Colonic mucosa (tissue), 4 donors: Measurements from ENCODE around the gene FAM13C. TPM values are rescaled to one million over a fixed set of nuclear protein-coding genes. Genes with fewer than 3 reads are reported as not detected.
"Not testable (repeated sequence)": the region's sequence is repeated elsewhere in the genome, so short reads cannot be mapped to it uniquely, and the experiment has no call there.

Source experiments
- DNase-seq: peaks from one replicate; pipeline ENCODE4 v3.0.0-alpha.2; 2020
- H3K27ac ChIP-seq: fragments of 200-600 bp; one replicate; pipeline ENCODE4 v1.8.0; 2021
- H3K27me3 ChIP-seq: fragments of 200-600 bp; one replicate; pipeline ENCODE4 v1.8.0; 2021
- H3K36me3 ChIP-seq: fragments of 200-600 bp; one replicate; pipeline ENCODE4 v1.8.0; 2021
- H3K4me1 ChIP-seq: fragments of 200-600 bp; one replicate; pipeline ENCODE4 v1.8.0; 2021; ENCODE audit warnings: mild to moderate bottlenecking
- H3K4me3 ChIP-seq: fragments of 200-600 bp; one replicate; pipeline ENCODE4 v1.8.0; 2021
- H3K9ac ChIP-seq, 2 donors: one replicate each; pipeline ENCODE4 v1.7.0; 2013; ENCODE audit warnings: control low read depth in 2 of 2, low read depth in 2 of 2, low read length in 2 of 2
- H3K9me3 ChIP-seq: fragments of 200-600 bp; one replicate; pipeline ENCODE4 v1.8.0; 2021
- CTCF ChIP-seq: fragments of 200-600 bp; IDR thresholded peaks from one replicate; pipeline ENCODE4 v1.8.0; 2022; ENCODE audit warnings: antibody characterized with exemption, mild to moderate bottlenecking
- intact Hi-C: fragments of 100-400 bp; cut with DNase I; formaldehyde crosslinking; loops from one replicate; pipeline ENCODE4 v1.14.1; 2022
- total RNA-seq, 2 donors: library from RNA; stranded (reverse); fragmentation: NEBNext Ultra II Directional in 1 of 2; extraction: Animal tissue kit (Norgen Biotek cat#: 25700) in 1 of 2; gene quantifications; one replicate each; pipeline ENCODE4 v1.2.1, GENCODE V29; 2021
- donor health status: healthy.
- donor health status: DM: no; HTN: no; CAD: no.
- donor health status: DM: no; HTN: no; CAD: no.

FAM13C gene
- 1 to 10 TPM; 1.0 to 2.5 TPM for total RNA-seq

GRCh38 chr10:59362144-59362958 lies at the start of gene FAM13C:
Gene FAM13C (minus strand): TSS chr10:59362549. CDS start chr10:59362460, 89 bp downstream.
- H3K9ac ChIP-seq, result peak within 1 kb of the TSS; percentile 59 to 62
- no peak for TF ChIP-seq CTCF
- peak within 1 kb of the TSS; percentile 69 for H3K27ac ChIP-seq
- peak within 1 kb of the TSS; percentile 52 for H3K4me3 ChIP-seq
- DNase-seq, result peak; percentile 63
- no peaks in the 10 kb centered on the region for H3K4me1 ChIP-seq
- H3K36me3 ChIP-seq, result no peaks in the 10 kb centered on the region
- H3K9me3 ChIP-seq, result no peaks in the 10 kb centered on the region
- intact Hi-C loops, result no loop called here
- H3K27me3 ChIP-seq, result no peaks in the 10 kb centered on the region

- no peak for TF ChIP-seq CTCF
- no peak overlapping the region for H3K9ac ChIP-seq
- no peak overlapping the region for H3K4me3 ChIP-seq
- no peak for DNase-seq
- intact Hi-C loops, result no loop called here
- no peaks in the 10 kb centered on the region for H3K36me3 ChIP-seq
- no peak overlapping the region for H3K27ac ChIP-seq
- H3K9me3 ChIP-seq, result no peaks in the 10 kb centered on the region
- H3K27me3 ChIP-seq, result no peaks in the 10 kb centered on the region
- H3K4me1 ChIP-seq, result no peaks in the 10 kb centered on the region
These were observed 42.9 kb upstream of the FAM13C start for GRCh38 chr10:59405235-59405634.

- intact Hi-C loops, result no loop called here
- H3K4me3 ChIP-seq, result no peak overlapping the region
- no peak for DNase-seq
- no peak overlapping the region for H3K9ac ChIP-seq
- no peaks in the 10 kb centered on the region for H3K9me3 ChIP-seq
- no peaks in the 10 kb centered on the region for H3K36me3 ChIP-seq
- H3K27me3 ChIP-seq, result no peaks in the 10 kb centered on the region
- H3K4me1 ChIP-seq, result no peaks in the 10 kb centered on the region
- H3K27ac ChIP-seq, result no peak overlapping the region
- no peak for TF ChIP-seq CTCF
These were observed 37.9 kb upstream of the FAM13C start for GRCh38 chr10:59400214-59400613.

- H3K4me3 ChIP-seq, intact Hi-C loops, H3K4me1 ChIP-seq, H3K27ac ChIP-seq, H3K9me3 ChIP-seq, H3K27me3 ChIP-seq, H3K36me3 ChIP-seq, DNase-seq, H3K9ac ChIP-seq: not testable (repeated sequence)
These were observed 37.0 kb upstream of the FAM13C start for GRCh38 chr10:59399329-59399728.

GRCh38 chr10:59397961-59398360 lies 35.6 kb upstream of the FAM13C start:
- TF ChIP-seq CTCF, result no peak
- Histone ChIP-seq H3K27me3 (no peaks in the 10 kb centered on the region), H3K9ac (no peak overlapping the region), H3K36me3 (no peaks in the 10 kb centered on the region), H3K9me3 (no peaks in the 10 kb centered on the region), H3K4me3 (no peak overlapping the region), H3K4me1 (no peaks in the 10 kb centered on the region), H3K27ac (no peak overlapping the region)
- DNase-seq, result no peak
- intact Hi-C loops, result no loop called here

GRCh38 chr10:59395984-59396383 lies 33.6 kb upstream of the FAM13C start:
- TF ChIP-seq CTCF, result no peak
- Histone ChIP-seq H3K36me3 (no peaks in the 10 kb centered on the region), H3K4me3 (no peak overlapping the region), H3K27me3 (no peaks in the 10 kb centered on the region), H3K4me1 (no peaks in the 10 kb centered on the region), H3K9me3 (no peaks in the 10 kb centered on the region), H3K27ac (no peak overlapping the region), H3K9ac (no peak overlapping the region)
- intact Hi-C loops, result no loop called here
- no peak for DNase-seq
